ENCODE data around the gene TK1.

GRCh38 chr17:78125976-78126894 is 60.6 kb downstream of the TK1 start:
- no peak for TF ChIP-seq CTCF (IDR thresholded peaks at IDR 0.05; ENCODE audit: low read length)
- TF ChIP-seq EZH2phosphoT487 (IDR thresholded peaks at IDR 0.05; ENCODE audit: low read length), result no peak
- no peak for TF ChIP-seq EZH2 (optimal IDR thresholded peaks at IDR 0.05; ENCODE audit: low read depth, low read length)
